HUES6 (cell line): ENCODE measurements around the gene MRGPRD.

Experiments
- H3K27ac ChIP-seq: 2 replicates; pipeline ENCODE4 v1.7.0; 2013; ENCODE audit warnings: low read depth, mild to moderate bottlenecking, low read length, inconsistent platforms
- H3K27me3 ChIP-seq: 2 replicates; pipeline ENCODE4 v1.6.1; 2013; ENCODE audit warnings: low read length; ENCODE audit not compliant: control insufficient read depth, insufficient read depth
- H3K36me3 ChIP-seq: 2 replicates; pipeline ENCODE4 v1.6.1; 2013; ENCODE audit warnings: low read length; ENCODE audit not compliant: control insufficient read depth, insufficient read depth
- H3K4me1 ChIP-seq: 2 replicates; pipeline ENCODE4 v1.6.1; 2013; ENCODE audit warnings: low read length; ENCODE audit not compliant: control insufficient read depth, insufficient read depth
- H3K4me3 ChIP-seq: 2 replicates; pipeline ENCODE4 v1.5.1; 2013; ENCODE audit warnings: low read depth, low read length
- H3K9ac ChIP-seq: one replicate; pipeline ENCODE4 v1.6.1; 2013; ENCODE audit warnings: mild to moderate bottlenecking, low read length
- H3K9me3 ChIP-seq: 2 replicates; pipeline ENCODE4 v1.6.1; 2013; ENCODE audit warnings: low read depth, low read length; ENCODE audit not compliant: control insufficient read depth, insufficient read depth

The MRGPRD gene

GRCh38 chr11:68990995-68991780 is 10.4 kb upstream of the MRGPRD start:
- Histone ChIP-seq H3K9ac (no peak overlapping the region), H3K4me3 (no peak overlapping the region), H3K9me3 (no peaks in the 10 kb centered on the region; the same call in 1 of the 2 replicates), H3K4me1 (no peaks in the 10 kb centered on the region), H3K27me3 (no peaks in the 10 kb centered on the region), H3K36me3 (no peaks in the 10 kb centered on the region), H3K27ac (no peak overlapping the region)

GRCh38 chr11:68989936-68990606 is 9.3 kb upstream of the MRGPRD start:
- Histone ChIP-seq H3K9ac (no peak overlapping the region), H3K27ac (no peak overlapping the region), H3K4me3 (no peak overlapping the region), H3K4me1 (no peaks in the 10 kb centered on the region), H3K36me3 (no peaks in the 10 kb centered on the region), H3K27me3 (no peaks in the 10 kb centered on the region), H3K9me3 (no peaks in the 10 kb centered on the region; the same call in 1 of the 2 replicates)

- no peak overlapping the region for H3K4me3 ChIP-seq
Measured at GRCh38 chr11:68988491-68988890, 7.7 kb upstream of the MRGPRD start.

GRCh38 chr11:68987211-68987610 is 6.4 kb upstream of the MRGPRD start:
- Histone ChIP-seq H3K36me3 (no peaks in the 10 kb centered on the region), H3K9ac (no peak overlapping the region), H3K4me1 (no peaks in the 10 kb centered on the region), H3K4me3 (no peak overlapping the region), H3K9me3 (peaks cover under 1% of the 10 kb centered on the region), H3K27ac (no peak overlapping the region), H3K27me3 (no peaks in the 10 kb centered on the region)

More at GRCh38 chr11:68988491-68988890, 7.7 kb upstream of the MRGPRD start:
- no peaks in the 10 kb centered on the region for H3K27me3 ChIP-seq
- no peaks in the 10 kb centered on the region; the same call in 1 of the 2 replicates for H3K9me3 ChIP-seq
- H3K4me1 ChIP-seq = no peaks in the 10 kb centered on the region
- H3K9ac ChIP-seq = no peak overlapping the region
- H3K27ac ChIP-seq = no peak overlapping the region
- H3K36me3 ChIP-seq = no peaks in the 10 kb centered on the region

DNA sequence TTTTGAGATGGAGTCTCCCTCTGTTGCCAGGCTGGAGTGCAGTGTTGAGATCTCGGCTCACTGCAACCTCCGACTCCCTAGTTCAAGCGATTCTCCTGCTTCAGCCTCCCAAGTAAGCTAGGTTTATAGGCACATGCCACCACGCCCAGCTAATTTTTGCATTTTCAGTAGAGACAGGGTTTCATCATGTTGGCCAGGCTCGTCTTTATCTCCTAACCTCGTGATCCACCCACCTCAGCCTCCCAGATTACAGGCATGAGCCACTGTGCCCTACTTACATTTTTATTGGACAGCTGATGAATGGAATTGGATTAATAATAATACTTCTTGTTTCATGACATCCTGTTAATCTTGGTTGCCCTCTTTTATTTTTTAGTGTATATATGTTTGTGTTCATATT is 3.0 kb upstream of the MRGPRD start:
- Histone ChIP-seq H3K27ac (no peak overlapping the region), H3K9me3 (peaks cover 4% of the 10 kb centered on the region), H3K27me3 (no peaks in the 10 kb centered on the region), H3K4me1 (peaks cover 9% of the 10 kb centered on the region), H3K36me3 (no peaks in the 10 kb centered on the region), H3K4me3 (no peak overlapping the region), H3K9ac (no peak overlapping the region)

GRCh38 chr11:68982134-68982533 is 1.3 kb upstream of the MRGPRD start:
- no peak overlapping the region for H3K4me3 ChIP-seq
- H3K36me3 ChIP-seq = no peaks in the 10 kb centered on the region
- peaks cover 4% of the 10 kb centered on the region for H3K9me3 ChIP-seq
- no peaks in the 10 kb centered on the region for H3K27me3 ChIP-seq
- no peak overlapping the region for H3K27ac ChIP-seq
- H3K9ac ChIP-seq = no peak overlapping the region
- H3K4me1 ChIP-seq = peaks cover 9% of the 10 kb centered on the region

DNA sequence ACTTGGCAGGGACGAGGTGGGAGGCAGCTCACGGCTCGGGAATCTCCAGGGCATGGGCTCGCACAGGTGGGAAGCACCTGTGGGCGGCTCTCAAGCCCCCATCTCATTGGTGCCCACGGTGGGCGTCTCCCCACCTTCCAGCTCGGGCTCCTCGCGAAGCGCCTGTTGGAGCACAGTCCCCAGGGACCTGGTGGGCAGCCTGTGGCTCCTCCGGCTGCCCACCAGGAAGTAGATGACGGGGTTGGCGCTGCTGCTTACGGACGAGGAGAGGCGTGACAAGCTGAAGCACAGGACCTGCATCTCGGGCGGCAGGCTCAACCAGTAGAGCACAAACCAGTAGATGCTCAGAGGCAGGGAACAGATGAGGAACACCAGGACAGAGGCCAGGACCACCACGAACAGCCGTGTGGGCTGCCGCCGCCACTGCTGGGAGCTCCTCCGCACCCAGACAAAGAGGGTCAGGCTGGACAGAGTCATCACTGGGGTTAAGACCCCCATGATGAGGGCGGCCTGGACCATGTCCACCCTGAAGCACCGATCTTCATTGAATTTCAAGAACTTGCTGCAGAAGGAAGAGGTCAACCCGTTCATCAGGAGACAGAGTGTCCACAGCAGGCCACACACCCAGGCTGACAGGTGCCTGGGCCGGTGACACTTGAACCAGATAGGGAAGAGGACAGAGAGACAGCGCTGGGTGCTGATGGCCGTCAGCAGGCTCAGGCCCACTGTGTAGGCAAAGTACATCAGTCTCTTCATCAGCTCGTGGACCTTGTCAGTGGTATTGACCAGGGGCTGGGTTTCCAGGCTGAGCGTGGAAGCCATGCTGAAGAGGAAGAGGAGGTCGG is 633 bp downstream of the MRGPRD start:
- Histone ChIP-seq H3K36me3 (no peaks in the 10 kb centered on the region), H3K4me1 (peaks cover 9% of the 10 kb centered on the region), H3K9me3 (peaks cover 4% of the 10 kb centered on the region; the same call in 1 of the 2 replicates), H3K27me3 (no peaks in the 10 kb centered on the region), H3K27ac (no peak overlapping the region), H3K4me3 (no peak overlapping the region), H3K9ac (no peak overlapping the region)

DNA sequence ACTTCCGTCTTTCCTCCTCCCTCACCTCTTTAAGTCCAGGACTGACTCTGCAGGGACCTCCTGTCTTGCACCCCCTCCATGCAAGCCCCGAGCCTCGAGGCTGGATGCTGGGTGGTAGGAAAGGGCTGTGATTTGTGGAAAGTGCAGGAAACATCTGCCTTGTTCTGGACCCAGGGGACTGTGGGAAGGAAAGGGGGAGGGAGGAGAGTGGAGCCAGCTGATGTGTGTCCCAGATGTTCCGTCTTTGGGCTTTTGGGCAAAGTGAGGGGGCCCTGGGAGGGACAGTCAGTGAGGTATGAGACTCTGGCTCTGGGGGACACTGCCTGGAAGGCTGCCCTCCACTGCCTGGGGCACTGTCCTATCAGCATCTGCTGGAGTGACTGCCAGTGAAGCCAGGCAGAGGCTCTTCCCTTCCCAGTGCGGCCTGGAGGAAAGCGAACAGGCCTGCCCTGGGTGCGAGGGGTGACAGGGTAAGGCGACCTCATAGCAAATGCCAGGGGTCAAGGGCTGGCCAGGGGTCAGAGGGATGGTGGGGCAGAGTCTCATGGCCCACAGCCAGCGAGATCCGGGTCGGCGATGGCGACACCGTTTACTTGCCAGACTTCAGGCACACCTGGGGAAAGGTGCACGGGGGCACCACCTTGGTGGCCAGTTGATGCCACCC is 1.7 kb downstream of the MRGPRD start:
- Histone ChIP-seq H3K9ac (no peak overlapping the region), H3K27ac (no peak overlapping the region), H3K4me3 (no peak overlapping the region), H3K9me3 (peaks cover 11% of the 10 kb centered on the region; the same call in 1 of the 2 replicates), H3K36me3 (no peaks in the 10 kb centered on the region), H3K27me3 (no peaks in the 10 kb centered on the region), H3K4me1 (peaks cover 9% of the 10 kb centered on the region)

- no peak overlapping the region for H3K27ac ChIP-seq
- H3K9ac ChIP-seq = no peak overlapping the region
- no peak overlapping the region for H3K4me3 ChIP-seq
- H3K9me3 ChIP-seq = peaks cover 11% of the 10 kb centered on the region; the same call in 1 of the 2 replicates
- peaks cover 9% of the 10 kb centered on the region for H3K4me1 ChIP-seq
- H3K27me3 ChIP-seq = no peaks in the 10 kb centered on the region
- no peaks in the 10 kb centered on the region for H3K36me3 ChIP-seq
Measured at GRCh38 chr11:68978626-68978930, 2.2 kb downstream of the MRGPRD start.

GRCh38 chr11:68977781-68978625 is 2.8 kb downstream of the MRGPRD start:
- no peaks in the 10 kb centered on the region for H3K27me3 ChIP-seq
- H3K36me3 ChIP-seq = no peaks in the 10 kb centered on the region
- no peak overlapping the region for H3K9ac ChIP-seq
- no peak overlapping the region for H3K27ac ChIP-seq
- H3K4me1 ChIP-seq = peaks cover 9% of the 10 kb centered on the region
- no peak overlapping the region for H3K4me3 ChIP-seq
- peaks cover 11% of the 10 kb centered on the region; the same call in 1 of the 2 replicates for H3K9me3 ChIP-seq
